HepG2 (cell line): ENCODE results near the gene FHIP1B. TPM values are rescaled to one million over a fixed set of nuclear protein-coding genes. Genes with fewer than 3 reads are reported as not detected.

Experiments
- ARID2 ChIP-seq: sonication (generic); formaldehyde crosslinking; IDR thresholded peaks from 2 replicates; pipeline ENCODE4 v1.8.1; 2022; ENCODE audit warnings: mild to moderate bottlenecking, missing genetic modification reagents, borderline replicate concordance
- ATF7-NPFF ChIP-seq: sonication (generic); formaldehyde crosslinking; IDR thresholded peaks from 2 replicates; pipeline ENCODE4 v1.8.1; 2023; ENCODE audit warnings: mild to moderate bottlenecking, low read depth, missing genetic modification reagents, moderate library complexity
- CC2D1A ChIP-seq: sonication (generic); formaldehyde crosslinking; IDR thresholded peaks from 2 replicates; pipeline ENCODE4 v1.8.1; 2023; ENCODE audit warnings: mild to moderate bottlenecking, missing genetic modification reagents
- ETV6 ChIP-seq: sonication (generic); formaldehyde crosslinking; conservative IDR thresholded peaks from 2 replicates; pipeline ENCODE4 v1.4.0; 2020; ENCODE audit warnings: missing genetic modification reagents
- FOXO1 ChIP-seq: sonication (generic); formaldehyde crosslinking; IDR thresholded peaks from 2 replicates; pipeline ENCODE4 v1.4.0; 2020; ENCODE audit warnings: missing genetic modification reagents
- GABPA ChIP-seq, 2 experiments: IDR thresholded peaks; 2 replicates each; pipeline ENCODE4 v1.6.1; 2011 to 2016; ENCODE audit warnings: low read depth in 2 of 2, low read length in 1 of 2, missing biosample characterization in 1 of 2, missing genetic modification characterization in 1 of 2
- JARID2 ChIP-seq: sonication (generic); formaldehyde crosslinking; IDR thresholded peaks from 2 replicates; pipeline ENCODE4 v1.8.1; 2023; ENCODE audit warnings: missing genetic modification reagents, inconsistent platforms; ENCODE audit not compliant: insufficient replicate concordance
- JUNB ChIP-seq: sonication (generic); formaldehyde crosslinking; IDR thresholded peaks from 2 replicates; pipeline ENCODE4 v1.8.0; 2022; ENCODE audit warnings: missing genetic modification reagents, mild to moderate bottlenecking, borderline replicate concordance
- MBNL3 ChIP-seq: fragments of 250-450 bp; sonication (Bioruptor Pico); conservative IDR thresholded peaks from 2 replicates; pipeline ENCODE4 v1.8.0; 2022; ENCODE audit warnings: mild to moderate bottlenecking, inconsistent platforms
- MEIS1 ChIP-seq: sonication (generic); formaldehyde crosslinking; IDR thresholded peaks from 2 replicates; pipeline ENCODE4 v1.9.0; 2021; ENCODE audit warnings: mild to moderate bottlenecking, missing genetic modification reagents, moderate library complexity, borderline replicate concordance
- MTA3 ChIP-seq: sonication (generic); formaldehyde crosslinking; IDR thresholded peaks from 2 replicates; pipeline ENCODE4 v1.4.0; 2020; ENCODE audit warnings: missing genetic modification reagents
- NRL ChIP-seq: sonication (generic); formaldehyde crosslinking; IDR thresholded peaks from 2 replicates; pipeline ENCODE4 v1.5.0; 2020; ENCODE audit warnings: missing genetic modification reagents, mild to moderate bottlenecking, moderate library complexity, borderline replicate concordance
- RFX1 ChIP-seq: fragments of 450-650 bp; IDR thresholded peaks from 2 replicates; pipeline ENCODE4 v1.6.1; 2017
- RFXAP ChIP-seq: sonication (generic); formaldehyde crosslinking; IDR thresholded peaks from 2 replicates; pipeline ENCODE4 v1.4.0; 2020; ENCODE audit warnings: missing genetic modification reagents, borderline replicate concordance
- SIN3A ChIP-seq: IDR thresholded peaks from 2 replicates; pipeline ENCODE4 v1.6.1; 2011; ENCODE audit warnings: low read depth, mild to moderate bottlenecking, control low read depth, low read length, borderline replicate concordance
- SRSF1 ChIP-seq: fragments of 200-400 bp; formaldehyde crosslinking; optimal IDR thresholded peaks from 2 replicates; pipeline ENCODE3; 2017; ENCODE audit warnings: mild to moderate bottlenecking, low read depth, low read length, moderate library complexity
- ZNF263 ChIP-seq: sonication (generic); formaldehyde crosslinking; IDR thresholded peaks from 2 replicates; pipeline ENCODE4 v1.4.0; 2020; ENCODE audit warnings: missing genetic modification reagents
- polyA plus RNA-seq, 8 experiments: library from polyadenylated mRNA; depleted of rRNA in 3 of 8; stranded (reverse) in 7 of 8; unstranded in 1 of 8; fragments of >200 nt; fragmentation: Illumina TruSeq in 4 of 8; extraction: Trizol in 4 of 8; gene quantifications; 2 replicates each; pipeline versions ENCODE4 v1.2.1 to v1.2.3, GENCODE V29; 2011 to 2016; ENCODE audit warnings: low read depth in 4 of 8, missing spikeins in 1 of 8, mixed read lengths in 1 of 8; ENCODE audit not compliant: insufficient read depth in 1 of 8
- total RNA-seq, 5 experiments: library from RNA; depleted of rRNA; stranded (reverse); fragments of >200 nt; fragmentation: Illumina TruSeq; extraction: Trizol; gene quantifications; 2 replicates each; pipeline ENCODE4 v1.2.3, GENCODE V29; 2016; ENCODE audit warnings: low read depth in 1 of 5
- TF ChIP-seq, protein P1 (sequence below), 2 experiments: sonication (generic) in 1 of 2; formaldehyde crosslinking in 1 of 2; IDR thresholded peaks; 2 replicates each; pipeline versions ENCODE4 v1.6.1 to v1.9.0; 2014 to 2022; ENCODE audit warnings: antibody characterized with exemption in 1 of 2, borderline replicate concordance in 1 of 2, inconsistent platforms in 1 of 2, low read depth in 1 of 2, missing genetic modification reagents in 1 of 2
- TF ChIP-seq, protein P2 (sequence below): sonication (generic); formaldehyde crosslinking; conservative IDR thresholded peaks from 2 replicates; pipeline ENCODE4 v1.8.0; 2022; ENCODE audit warnings: mild to moderate bottlenecking, moderate library complexity, missing genetic modification reagents
- TF ChIP-seq, protein P3 (sequence below): sonication (generic); formaldehyde crosslinking; IDR thresholded peaks from 2 replicates; pipeline ENCODE4 v1.8.1; 2023; ENCODE audit warnings: mild to moderate bottlenecking, missing genetic modification reagents

FHIP1B gene
- total and polyA plus RNA-seq, 2 of the 13 experiments (the other 11 are each of a cell fraction or from before 2014, with no cell fraction given): 14.1 to 18.6 TPM

DNA sequence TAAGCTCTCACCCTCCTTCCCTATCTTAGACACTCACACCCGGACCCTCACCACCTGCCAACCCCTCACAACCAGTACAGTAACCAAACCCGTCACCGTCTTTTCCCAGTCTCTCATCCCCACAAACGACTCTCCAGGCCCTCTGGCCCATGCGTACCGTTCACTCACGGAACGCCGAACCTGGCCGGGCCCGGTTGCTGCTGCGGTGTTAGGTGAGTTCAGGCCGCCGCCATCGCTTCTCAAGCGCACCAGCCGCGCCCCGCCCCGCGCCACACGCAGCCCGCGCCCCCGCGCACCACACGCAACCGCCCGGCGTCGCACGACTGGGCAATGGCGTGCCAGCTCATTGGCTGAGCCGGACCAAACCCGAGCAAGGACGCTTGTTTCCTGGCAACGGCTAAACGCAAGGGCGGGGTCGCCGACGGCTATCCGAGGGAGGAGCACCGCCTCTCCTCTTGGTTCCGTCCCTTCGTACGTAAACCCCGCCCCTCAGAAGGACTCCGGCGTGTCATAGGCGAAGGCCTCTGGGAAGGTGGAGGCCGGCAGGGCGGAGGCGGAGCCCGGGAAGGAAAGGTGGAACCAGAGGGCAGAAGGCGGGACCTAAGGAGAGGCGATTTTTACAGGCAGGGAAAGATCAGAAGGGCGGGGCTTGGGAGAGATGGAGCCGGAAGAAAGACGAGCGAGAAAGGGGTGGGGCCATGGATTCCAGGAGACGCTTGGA, at the start of gene FHIP1B (continued):
- TF ChIP-seq, protein P1, sequence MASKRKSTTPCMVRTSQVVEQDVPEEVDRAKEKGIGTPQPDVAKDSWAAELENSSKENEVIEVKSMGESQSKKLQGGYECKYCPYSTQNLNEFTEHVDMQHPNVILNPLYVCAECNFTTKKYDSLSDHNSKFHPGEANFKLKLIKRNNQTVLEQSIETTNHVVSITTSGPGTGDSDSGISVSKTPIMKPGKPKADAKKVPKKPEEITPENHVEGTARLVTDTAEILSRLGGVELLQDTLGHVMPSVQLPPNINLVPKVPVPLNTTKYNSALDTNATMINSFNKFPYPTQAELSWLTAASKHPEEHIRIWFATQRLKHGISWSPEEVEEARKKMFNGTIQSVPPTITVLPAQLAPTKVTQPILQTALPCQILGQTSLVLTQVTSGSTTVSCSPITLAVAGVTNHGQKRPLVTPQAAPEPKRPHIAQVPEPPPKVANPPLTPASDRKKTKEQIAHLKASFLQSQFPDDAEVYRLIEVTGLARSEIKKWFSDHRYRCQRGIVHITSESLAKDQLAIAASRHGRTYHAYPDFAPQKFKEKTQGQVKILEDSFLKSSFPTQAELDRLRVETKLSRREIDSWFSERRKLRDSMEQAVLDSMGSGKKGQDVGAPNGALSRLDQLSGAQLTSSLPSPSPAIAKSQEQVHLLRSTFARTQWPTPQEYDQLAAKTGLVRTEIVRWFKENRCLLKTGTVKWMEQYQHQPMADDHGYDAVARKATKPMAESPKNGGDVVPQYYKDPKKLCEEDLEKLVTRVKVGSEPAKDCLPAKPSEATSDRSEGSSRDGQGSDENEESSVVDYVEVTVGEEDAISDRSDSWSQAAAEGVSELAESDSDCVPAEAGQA (IDR thresholded peaks at IDR 0.05; ENCODE audit: low read depth): peak; percentile 51; the same call in 1 of the 2 replicates
- TF ChIP-seq, protein P1 (CRISPR knock-in tag; IDR thresholded peaks at IDR 0.05; ENCODE audit: borderline replicate concordance): no peak
- TF ChIP-seq, protein P2, sequence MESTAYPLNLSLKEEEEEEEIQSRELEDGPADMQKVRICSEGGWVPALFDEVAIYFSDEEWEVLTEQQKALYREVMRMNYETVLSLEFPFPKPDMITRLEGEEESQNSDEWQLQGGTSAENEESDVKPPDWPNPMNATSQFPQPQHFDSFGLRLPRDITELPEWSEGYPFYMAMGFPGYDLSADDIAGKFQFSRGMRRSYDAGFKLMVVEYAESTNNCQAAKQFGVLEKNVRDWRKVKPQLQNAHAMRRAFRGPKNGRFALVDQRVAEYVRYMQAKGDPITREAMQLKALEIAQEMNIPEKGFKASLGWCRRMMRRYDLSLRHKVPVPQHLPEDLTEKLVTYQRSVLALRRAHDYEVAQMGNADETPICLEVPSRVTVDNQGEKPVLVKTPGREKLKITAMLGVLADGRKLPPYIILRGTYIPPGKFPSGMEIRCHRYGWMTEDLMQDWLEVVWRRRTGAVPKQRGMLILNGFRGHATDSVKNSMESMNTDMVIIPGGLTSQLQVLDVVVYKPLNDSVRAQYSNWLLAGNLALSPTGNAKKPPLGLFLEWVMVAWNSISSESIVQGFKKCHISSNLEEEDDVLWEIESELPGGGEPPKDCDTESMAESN: peak; percentile 86; the same call in 1 of the 2 replicates
- no peak for TF ChIP-seq MTA3
- 0 out of 2 replicates have a peak, but pooled peaks have one; percentile 48 for TF ChIP-seq ETV6 (CRISPR knock-in tag)
- peak; percentile 47; the same call in 1 of the 2 replicates for TF ChIP-seq ZNF263 (CRISPR knock-in tag)
- no peak for TF ChIP-seq NRL (CRISPR knock-in tag)
- TF ChIP-seq MEIS1: no peak; the same call in 1 of the 2 replicates
- TF ChIP-seq, protein P3, sequence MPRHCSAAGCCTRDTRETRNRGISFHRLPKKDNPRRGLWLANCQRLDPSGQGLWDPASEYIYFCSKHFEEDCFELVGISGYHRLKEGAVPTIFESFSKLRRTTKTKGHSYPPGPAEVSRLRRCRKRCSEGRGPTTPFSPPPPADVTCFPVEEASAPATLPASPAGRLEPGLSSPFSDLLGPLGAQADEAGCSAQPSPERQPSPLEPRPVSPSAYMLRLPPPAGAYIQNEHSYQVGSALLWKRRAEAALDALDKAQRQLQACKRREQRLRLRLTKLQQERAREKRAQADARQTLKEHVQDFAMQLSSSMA: peak; percentile 65; the same call in 1 of the 2 replicates
- 0 out of 2 replicates have a peak, but pooled peaks have one; percentile 16 for TF ChIP-seq ARID2 (CRISPR knock-in tag)
- 0 out of 2 replicates have a peak, but pooled peaks have one; percentile 19 for TF ChIP-seq SIN3A
- TF ChIP-seq CC2D1A (CRISPR knock-in tag): 0 out of 2 replicates have a peak, but pooled peaks have one; percentile 30
- TF ChIP-seq RFXAP (CRISPR knock-in tag): 0 out of 2 replicates have a peak, but pooled peaks have one; percentile 27
- TF ChIP-seq JUNB (CRISPR knock-in tag): no peak
- TF ChIP-seq FOXO1 (CRISPR knock-in tag): no peak
- no peak for TF ChIP-seq JARID2 (CRISPR knock-in tag)
- TF ChIP-seq MBNL3 (CRISPR knock-in tag): no peak
- TF ChIP-seq GABPA (IDR thresholded peaks at IDR 0.05; ENCODE audit: low read depth, low read length): 0 out of 2 replicates have a peak, but pooled peaks have one; percentile 14
- TF ChIP-seq GABPA (CRISPR knock-in tag; IDR thresholded peaks at IDR 0.05; ENCODE audit: low read depth): 0 out of 2 replicates have a peak, but pooled peaks have one; percentile 50
- TF ChIP-seq ATF7-NPFF (CRISPR knock-in tag): peak; percentile 72
- TF ChIP-seq RFX1: peak; percentile 92
- peak; percentile 50 for TF ChIP-seq SRSF1
